GM19372 (cell line): ENCODE results near the gene FBRSL1.

Experiments
- ATAC-seq: cut with Tn5 transposase; IDR thresholded peaks from one replicate; pipeline ENCODE4 v1.9.1; 2021; ENCODE audit warnings: mild to moderate bottlenecking, low read depth, moderate library complexity; ENCODE audit not compliant: unreplicated experiment

FBRSL1 gene

GRCh38 chr12:132536102-132536876 is 46.3 kb downstream of the FBRSL1 start:
- no peak for ATAC-seq

- no peak for ATAC-seq
Measured at GRCh38 chr12:132537049-132537448, 47.1 kb downstream of the FBRSL1 start.

- no peak for ATAC-seq
Measured at GRCh38 chr12:132537836-132538662, 48.1 kb downstream of the FBRSL1 start.

- no peak for ATAC-seq
Measured at GRCh38 chr12:132538663-132538990, 48.7 kb downstream of the FBRSL1 start.

- ATAC-seq = no peak
Measured at GRCh38 chr12:132539016-132539773, 49.2 kb downstream of the FBRSL1 start.

- no peak for ATAC-seq
Measured at GRCh38 chr12:132540436-132540835, 50.5 kb downstream of the FBRSL1 start.

- no peak for ATAC-seq
Measured at GRCh38 chr12:132541200-132541599, 51.2 kb downstream of the FBRSL1 start.

GRCh38 chr12:132541996-132542395 is 52.0 kb downstream of the FBRSL1 start:
- no peak for ATAC-seq

GRCh38 chr12:132542661-132543060 is 52.7 kb downstream of the FBRSL1 start:
- no peak for ATAC-seq

GRCh38 chr12:132543298-132544079 is 53.5 kb downstream of the FBRSL1 start:
- ATAC-seq = no peak

GRCh38 chr12:132544080-132544397 is 54.1 kb downstream of the FBRSL1 start:
- ATAC-seq = no peak

- ATAC-seq = no peak
Measured at GRCh38 chr12:132544498-132544897, 54.5 kb downstream of the FBRSL1 start.

- ATAC-seq = no peak
Measured at GRCh38 chr12:132545164-132545953, 55.4 kb downstream of the FBRSL1 start.

- ATAC-seq = no peak
Measured at GRCh38 chr12:132545955-132546354, 56.0 kb downstream of the FBRSL1 start.

GRCh38 chr12:132546647-132547046 is 56.7 kb downstream of the FBRSL1 start:
- no peak for ATAC-seq

GRCh38 chr12:132547205-132547740 is 57.3 kb downstream of the FBRSL1 start:
- no peak for ATAC-seq

- no peak for ATAC-seq
Measured at GRCh38 chr12:132548430-132549058, 58.6 kb downstream of the FBRSL1 start.

GRCh38 chr12:132549059-132549458 is 59.1 kb downstream of the FBRSL1 start:
- no peak for ATAC-seq
